NOMO-1 (cell line): ENCODE results near the gene WTAP.
A peak's percentile ranks its signal among the peaks of the same experiment; 100 is the strongest.
"Not testable (repeated sequence)": the region's sequence is repeated elsewhere in the genome, so short reads cannot be mapped to it uniquely, and the experiment has no call there.

Source experiments
- DNase-seq, 2 experiments: peaks; one replicate each; lab custom pipeline; 2025; ENCODE audit not compliant: unreplicated experiment in 2 of 2; lab: John Stamatoyannopoulos, UW

Gene WTAP

GRCh38 chr6:159726255-159726917, 920 bp upstream of the WTAP start:
- DNase-seq = peak; percentile 5 to 83

GRCh38 chr6:159727717-159728445, 575 bp downstream of the WTAP start:
- peak; percentile 47 to 68 for DNase-seq

DNA sequence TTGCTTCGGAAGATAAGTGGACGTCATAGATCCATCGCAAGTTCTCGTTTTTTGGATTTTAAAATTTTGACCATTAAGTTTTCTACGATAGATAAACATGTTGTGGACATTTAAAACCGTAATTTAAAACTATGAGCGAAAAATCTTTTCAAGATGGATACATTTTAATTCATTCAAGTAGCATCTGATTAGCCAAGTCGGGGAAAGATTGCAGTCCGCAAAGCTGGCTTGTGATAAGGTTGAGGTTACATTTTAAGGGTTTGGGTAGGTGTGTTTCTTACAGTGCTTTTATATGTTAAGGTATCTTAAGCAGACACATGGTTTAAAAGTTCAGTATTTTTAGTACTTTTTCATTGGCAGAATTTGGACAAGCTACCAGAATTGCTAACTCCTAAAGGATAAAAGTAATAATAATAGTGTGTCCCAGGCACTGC, 1.2 kb downstream of the WTAP start:
- DNase-seq = peak in 1 of 2 experiments; percentile 17

- DNase-seq = peak; percentile 9 to 63
These were observed 2.5 kb downstream of the WTAP start for GRCh38 chr6:159729598-159730331.

DNA sequence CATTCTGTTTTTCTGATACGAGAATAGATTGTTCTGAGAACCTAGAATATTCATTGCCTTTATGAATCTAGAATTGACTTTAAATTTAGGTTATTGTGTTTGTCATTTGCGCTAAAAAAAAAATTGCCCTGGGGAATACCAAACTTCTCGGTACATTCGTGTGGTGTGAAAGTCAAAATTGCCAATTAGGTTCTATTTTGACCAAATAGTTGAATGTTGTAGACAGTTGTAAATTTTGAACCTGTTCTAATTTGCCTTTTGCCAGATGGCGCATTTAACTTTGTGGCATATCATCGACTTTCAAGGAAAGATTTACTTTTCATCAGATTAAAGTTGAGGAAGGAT, 3.0 kb downstream of the WTAP start:
- no peak for DNase-seq

GRCh38 chr6:159732550-159732949, 5.2 kb downstream of the WTAP start:
- DNase-seq = not testable (repeated sequence)

DNA sequence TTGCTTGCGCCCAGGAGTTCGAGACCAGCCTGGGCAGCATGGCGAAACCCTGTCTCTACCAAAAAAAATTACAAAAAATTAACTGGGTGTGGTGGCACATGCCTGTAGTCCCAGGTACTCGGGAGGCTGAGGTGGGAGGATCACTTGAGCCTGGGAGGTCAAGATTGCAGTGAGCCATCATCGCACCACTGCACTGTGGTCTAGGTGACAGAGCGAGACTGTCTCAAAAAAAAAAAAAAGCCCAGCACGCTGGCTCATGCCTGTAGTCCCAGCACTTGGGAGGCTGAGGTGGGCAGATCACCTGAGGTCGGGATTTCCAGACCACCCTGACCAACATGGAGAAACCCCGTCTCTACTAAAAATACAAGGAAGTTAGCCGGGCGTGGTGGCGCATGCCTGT, 6.1 kb downstream of the WTAP start:
- not testable (repeated sequence) for DNase-seq

DNA sequence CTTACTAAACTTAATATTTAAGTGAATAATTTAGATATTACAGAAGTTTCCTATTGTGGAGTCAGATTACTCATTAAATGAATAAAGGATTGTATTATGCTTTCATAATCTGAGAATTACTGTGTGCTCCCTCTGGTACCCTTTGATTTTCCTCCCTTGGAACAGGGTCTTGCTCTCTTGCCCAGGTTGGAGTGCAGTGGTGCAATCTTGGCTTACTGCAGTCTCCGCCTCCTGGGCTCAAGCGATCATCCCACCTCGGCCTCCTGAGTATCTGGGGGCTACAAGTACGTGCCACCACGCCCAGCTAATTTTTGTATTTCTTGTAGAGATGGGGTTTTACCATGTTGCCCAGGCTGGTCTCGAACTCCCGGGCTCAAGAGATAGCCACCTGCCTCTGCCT, 9.6 kb downstream of the WTAP start:
- DNase-seq = no peak

- peak; percentile 44 to 93 for DNase-seq
These were observed 12.0 kb downstream of the WTAP start for GRCh38 chr6:159739341-159739740.

- no peak for DNase-seq
These were observed 14.9 kb downstream of the WTAP start for GRCh38 chr6:159742165-159742564.

DNA sequence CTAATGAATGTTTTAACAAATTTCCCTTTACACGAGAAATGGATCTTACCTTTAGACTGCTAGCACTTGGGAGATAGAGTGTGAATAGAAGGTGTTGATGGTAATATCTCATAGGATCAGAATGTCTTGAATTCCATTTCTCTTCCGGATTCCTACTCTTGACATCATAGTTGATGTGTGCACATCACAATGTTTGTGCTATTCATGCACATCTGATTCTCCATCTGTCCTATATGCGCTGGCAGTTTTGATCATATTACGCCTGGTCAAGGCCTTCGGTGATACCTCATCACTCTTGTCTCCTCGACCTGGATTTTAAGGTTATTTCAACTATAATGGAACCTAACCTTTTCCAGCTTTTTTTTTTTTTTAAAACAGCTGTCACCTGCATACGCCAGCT, 17.8 kb downstream of the WTAP start:
- DNase-seq = no peak

DNA sequence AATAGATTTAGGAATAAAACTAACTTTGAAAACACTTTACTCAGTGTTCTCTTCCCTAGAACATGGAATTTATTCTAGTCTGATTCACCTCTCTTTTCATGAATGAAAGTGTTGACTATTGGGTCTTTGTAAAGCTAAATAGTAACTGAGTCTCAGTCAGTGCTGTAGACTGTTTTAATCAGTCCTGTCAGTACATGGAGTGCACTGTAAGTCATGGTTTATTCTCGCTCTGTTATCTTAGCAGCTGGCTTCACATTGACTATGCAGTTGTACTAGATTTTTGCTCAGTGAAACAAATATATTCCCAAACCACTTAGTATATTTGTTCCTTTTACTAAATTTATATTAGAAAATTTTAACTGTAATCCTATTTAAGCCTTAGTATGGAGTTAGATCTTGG, 19.5 kb downstream of the WTAP start:
- DNase-seq = no peak

GRCh38 chr6:159748127-159748526, 20.8 kb downstream of the WTAP start:
- DNase-seq = not testable (repeated sequence)

GRCh38 chr6:159751448-159751847, 24.1 kb downstream of the WTAP start:
- no peak for DNase-seq

DNA sequence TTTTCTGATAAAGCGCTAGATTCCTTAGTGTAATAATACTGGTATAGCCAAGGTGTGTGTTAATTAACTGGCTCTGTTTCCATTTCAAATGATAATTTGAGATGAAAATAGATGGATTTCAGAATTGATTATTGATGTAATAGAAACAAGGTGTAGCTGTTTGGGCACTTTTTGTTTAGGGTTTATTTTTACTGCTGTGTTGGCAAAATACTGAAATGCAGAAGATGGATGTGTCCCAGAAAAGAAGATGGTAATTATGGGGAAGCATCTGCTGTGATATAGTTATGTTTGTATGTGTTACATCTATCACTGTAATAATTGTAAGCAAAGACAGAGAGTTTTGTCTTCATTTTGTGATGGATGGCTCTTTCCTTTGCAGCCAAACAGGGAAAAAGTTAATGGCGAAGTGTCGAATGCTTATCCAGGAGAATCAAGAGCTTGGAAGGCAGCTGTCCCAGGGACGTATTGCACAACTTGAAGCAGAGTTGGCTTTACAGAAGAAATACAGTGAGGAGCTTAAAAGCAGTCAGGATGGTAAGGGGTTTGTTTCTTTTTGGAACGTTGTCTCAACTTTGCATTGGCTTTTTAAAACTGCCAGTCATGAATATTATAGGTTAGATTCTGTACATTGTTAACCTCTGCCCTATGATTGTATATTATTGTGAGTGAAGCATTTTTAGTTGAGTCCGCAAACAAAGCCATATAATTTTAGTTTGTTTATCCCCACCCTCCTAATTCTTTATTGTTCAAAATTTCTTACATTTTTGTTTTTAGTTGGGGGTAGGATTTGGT, 26.0 kb downstream of the WTAP start:
- no peak for DNase-seq

GRCh38 chr6:159754401-159754800, 27.1 kb downstream of the WTAP start:
- no peak for DNase-seq

DNA sequence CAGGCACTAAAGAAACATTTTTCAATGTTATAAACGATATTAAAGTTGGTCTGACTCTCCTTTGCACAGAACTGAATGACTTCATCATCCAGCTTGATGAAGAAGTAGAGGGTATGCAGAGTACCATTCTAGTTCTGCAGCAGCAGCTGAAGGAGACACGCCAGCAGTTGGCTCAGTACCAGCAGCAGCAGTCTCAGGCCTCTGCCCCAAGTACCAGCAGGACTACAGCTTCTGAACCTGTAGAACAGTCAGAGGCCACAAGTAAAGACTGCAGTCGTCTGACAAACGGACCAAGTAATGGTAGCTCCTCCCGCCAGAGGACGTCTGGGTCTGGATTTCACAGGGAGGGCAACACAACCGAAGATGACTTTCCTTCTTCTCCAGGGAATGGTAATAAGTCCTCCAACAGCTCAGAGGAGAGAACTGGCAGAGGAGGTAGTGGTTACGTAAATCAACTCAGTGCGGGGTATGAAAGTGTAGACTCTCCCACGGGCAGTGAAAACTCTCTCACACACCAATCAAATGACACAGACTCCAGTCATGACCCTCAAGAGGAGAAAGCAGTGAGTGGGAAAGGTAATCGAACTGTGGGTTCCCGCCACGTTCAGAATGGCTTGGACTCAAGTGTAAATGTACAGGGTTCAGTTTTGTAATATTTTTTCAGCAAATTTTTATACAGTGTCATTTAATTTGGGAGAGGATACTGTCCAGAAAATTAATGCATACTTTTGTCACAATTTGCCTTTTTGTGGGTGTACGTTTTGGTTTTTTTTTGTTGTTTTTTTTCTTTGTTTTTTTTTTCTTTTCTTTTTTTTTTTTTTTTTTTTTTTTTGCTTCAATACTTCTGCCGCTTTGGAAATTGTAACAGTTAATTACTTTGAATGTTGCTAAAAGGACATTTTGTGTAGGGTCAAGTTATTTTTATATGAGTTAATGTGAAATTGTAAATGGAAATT, 27.9 kb downstream of the WTAP start:
- no peak for DNase-seq

- DNase-seq = no peak
These were observed 29.2 kb downstream of the WTAP start for GRCh38 chr6:159756508-159756907.

GRCh38 chr6:159758031-159759001, 31.0 kb downstream of the WTAP start:
- no peak for DNase-seq
